ENCODE data around the gene CEP128. TPM values are rescaled to one million over a fixed set of nuclear protein-coding genes. Genes with fewer than 3 reads are reported as not detected.

The CEP128 gene
- total RNA-seq, 2 experiments from 2014 or later = 71.9 to 137 TPM

DNA sequence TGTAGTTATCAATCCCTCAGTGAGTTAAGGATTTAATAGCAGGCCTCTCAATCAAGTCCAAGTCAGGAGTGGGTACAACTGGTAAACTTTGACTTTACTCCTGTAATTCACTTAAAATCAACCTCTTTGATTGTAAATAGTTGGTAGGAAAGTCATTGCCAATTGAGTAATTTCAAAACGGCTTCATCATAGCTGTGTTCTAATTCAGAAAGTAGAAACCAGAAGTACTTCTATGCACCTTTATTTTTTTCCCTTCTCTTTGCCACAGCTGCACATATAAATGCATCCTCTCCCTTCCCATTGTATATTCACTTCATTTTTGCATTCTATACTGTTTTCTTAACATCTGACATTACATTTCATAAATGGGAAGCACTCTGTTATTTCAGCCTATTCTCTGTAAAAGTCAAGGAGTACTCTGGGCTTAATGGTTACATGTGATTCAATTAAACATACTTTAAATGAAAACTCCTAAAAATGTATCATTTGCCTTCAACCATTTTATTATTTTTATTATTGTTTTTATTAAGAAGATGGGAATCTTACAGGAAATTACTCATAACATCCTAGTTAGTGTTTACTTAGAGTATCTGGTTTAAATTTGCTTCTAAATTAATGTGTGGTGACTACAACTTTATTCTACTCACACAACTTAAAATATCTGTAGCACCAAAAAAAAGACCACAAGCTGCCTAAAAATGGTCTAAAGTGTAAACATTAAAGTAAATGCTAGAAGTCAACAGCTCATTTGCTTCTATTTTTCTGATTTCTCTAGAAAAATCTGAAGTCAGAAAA lies 171.2 kb downstream of the CEP128 start:
- Histone ChIP-seq H3K9me3 (ENCODE audit: low read length) (peaks cover 6% of the 10 kb centered on the region; the same call in 1 of the 2 replicates), H3K79me2 (ENCODE audit: insufficient read depth, low read depth, low read length) (no peaks in the 10 kb centered on the region), H3K9me2 (ENCODE audit: insufficient read depth, low read length) (no peaks in the 10 kb centered on the region), H3K4me2 (ENCODE audit: low read length) (no peak overlapping the region), H3K4me3 (ENCODE audit: low read depth, low read length, poor library complexity, severe bottlenecking) (no peak overlapping the region), H2AFZ (ENCODE audit: low read length) (no peak overlapping the region), H3K36me3 (ENCODE audit: insufficient read depth, low read length) (peaks cover 29% of the 10 kb centered on the region), H4K20me1 (ENCODE audit: insufficient read depth, low read length) (no peaks in the 10 kb centered on the region), H3K4me1 (ENCODE audit: insufficient read depth, low read length, poor library complexity, severe bottlenecking) (no peaks in the 10 kb centered on the region), H3K27ac (ENCODE audit: low read depth, low read length, poor library complexity, severe bottlenecking) (no peak overlapping the region)
- ChIA-PET CTCF (ENCODE audit: unreplicated experiment) (no interaction called here), POLR2A (interaction anchor here (0.7 to 1.8 kb wide), 3 partner anchors 8 to 216 kb away, joined by 3 to 6 read pairs (median 4); no protein-coding TSS in a partner anchor)
- intact Hi-C loops (cut with micrococcal nuclease; ENCODE audit: unreplicated experiment) = no loop called here
- no peak for DNase-seq (ENCODE audit: low spot score)
- BruUV-seq (replicated peaks) = no TSS peak
- no peak for TF ChIP-seq EZH2phosphoT487 (IDR thresholded peaks at IDR 0.05; ENCODE audit: borderline replicate concordance, low read depth, low read length)
- TF ChIP-seq, protein P1, sequence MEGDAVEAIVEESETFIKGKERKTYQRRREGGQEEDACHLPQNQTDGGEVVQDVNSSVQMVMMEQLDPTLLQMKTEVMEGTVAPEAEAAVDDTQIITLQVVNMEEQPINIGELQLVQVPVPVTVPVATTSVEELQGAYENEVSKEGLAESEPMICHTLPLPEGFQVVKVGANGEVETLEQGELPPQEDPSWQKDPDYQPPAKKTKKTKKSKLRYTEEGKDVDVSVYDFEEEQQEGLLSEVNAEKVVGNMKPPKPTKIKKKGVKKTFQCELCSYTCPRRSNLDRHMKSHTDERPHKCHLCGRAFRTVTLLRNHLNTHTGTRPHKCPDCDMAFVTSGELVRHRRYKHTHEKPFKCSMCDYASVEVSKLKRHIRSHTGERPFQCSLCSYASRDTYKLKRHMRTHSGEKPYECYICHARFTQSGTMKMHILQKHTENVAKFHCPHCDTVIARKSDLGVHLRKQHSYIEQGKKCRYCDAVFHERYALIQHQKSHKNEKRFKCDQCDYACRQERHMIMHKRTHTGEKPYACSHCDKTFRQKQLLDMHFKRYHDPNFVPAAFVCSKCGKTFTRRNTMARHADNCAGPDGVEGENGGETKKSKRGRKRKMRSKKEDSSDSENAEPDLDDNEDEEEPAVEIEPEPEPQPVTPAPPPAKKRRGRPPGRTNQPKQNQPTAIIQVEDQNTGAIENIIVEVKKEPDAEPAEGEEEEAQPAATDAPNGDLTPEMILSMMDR (conservative IDR thresholded peaks at IDR 0.05; ENCODE audit: low read length) = no peak

DNA sequence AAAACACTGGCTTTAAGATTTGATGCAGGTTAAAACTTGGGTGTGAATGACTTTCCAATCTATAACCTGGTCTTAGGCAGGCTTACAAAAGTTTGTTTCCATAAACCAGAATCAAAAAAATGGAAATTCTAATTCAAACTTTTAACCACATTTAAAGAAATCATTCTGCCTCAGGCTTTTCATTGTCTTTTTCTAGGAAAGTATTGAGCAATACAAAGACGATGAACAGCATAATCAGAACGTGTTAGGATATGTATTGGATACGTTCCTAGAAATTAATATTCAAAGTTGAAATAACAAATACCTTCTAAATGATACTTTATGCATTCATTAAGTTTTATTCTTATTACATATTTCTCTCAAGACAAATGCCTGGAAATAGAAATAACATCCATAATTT lies 172.9 kb downstream of the CEP128 start:
- no peak for DNase-seq (ENCODE audit: low spot score)
- intact Hi-C loops (cut with micrococcal nuclease; ENCODE audit: unreplicated experiment) = no loop called here
- ChIA-PET CTCF (ENCODE audit: unreplicated experiment) (no interaction called here), POLR2A (interaction anchor here (0.9 to 1.1 kb wide), 2 partner anchors 12 to 17 kb away, joined by 3 read pairs; no protein-coding TSS in a partner anchor)
- Histone ChIP-seq H3K4me2 (ENCODE audit: low read length) (no peak overlapping the region), H3K9me3 (ENCODE audit: low read length) (peaks cover 6% of the 10 kb centered on the region; the same call in 1 of the 2 replicates), H3K9me2 (ENCODE audit: insufficient read depth, low read length) (no peaks in the 10 kb centered on the region), H3K27ac (ENCODE audit: low read depth, low read length, poor library complexity, severe bottlenecking) (no peak overlapping the region), H3K36me3 (ENCODE audit: insufficient read depth, low read length) (peaks cover 21% of the 10 kb centered on the region), H2AFZ (ENCODE audit: low read length) (no peak overlapping the region), H3K79me2 (ENCODE audit: insufficient read depth, low read depth, low read length) (no peaks in the 10 kb centered on the region), H4K20me1 (ENCODE audit: insufficient read depth, low read length) (no peaks in the 10 kb centered on the region), H3K4me3 (ENCODE audit: low read depth, low read length, poor library complexity, severe bottlenecking) (no peak overlapping the region), H3K4me1 (ENCODE audit: insufficient read depth, low read length, poor library complexity, severe bottlenecking) (no peaks in the 10 kb centered on the region)
- TF ChIP-seq, protein P1 (conservative IDR thresholded peaks at IDR 0.05; ENCODE audit: low read length) = no peak
- TF ChIP-seq EZH2phosphoT487 (IDR thresholded peaks at IDR 0.05; ENCODE audit: borderline replicate concordance, low read depth, low read length) = no peak
- BruUV-seq (replicated peaks) = no TSS peak

All from OCI-LY7 (cell line).